ENCODE measurements around the gene PEX26. TPM values are rescaled to one million over a fixed set of nuclear protein-coding genes. Genes with fewer than 3 reads are reported as not detected.

The PEX26 gene
- polyA plus RNA-seq, 1 donor (not counting 4 experiments of a cell fraction or from before 2014, with no cell fraction given) = 23.0 TPM

GRCh38 chr22:18126606-18127005 lies 48.8 kb downstream of the PEX26 start:
- no peak overlapping the region for H3K4me3 ChIP-seq (ENCODE audit: control insufficient read depth in 2 of 3, extremely low read depth in 1 of 3, insufficient read depth in 2 of 3, low read depth in 1 of 3, low read length in 3 of 3)
- dilution Hi-C loops (cut with MboI; ENCODE audit: extremely low pct_ligation_motif_present, low sequenced_read_pairs) = no loop called here
- H3K27ac ChIP-seq (ENCODE audit: control insufficient read depth, insufficient read depth, low read length) = no peak overlapping the region
- H3K36me3 ChIP-seq (ENCODE audit: control insufficient read depth in 2 of 2, extremely low read depth in 1 of 2, insufficient read depth in 2 of 2, low read length in 2 of 2) = no peaks in the 10 kb centered on the region
- TF ChIP-seq CTCF (optimal IDR thresholded peaks at IDR 0.05 in 1 of 3, IDR thresholded peaks at IDR 0.05 in 1 of 3, conservative IDR thresholded peaks at IDR 0.05 in 1 of 3; ENCODE audit: extremely low read depth in 1 of 3, insufficient read depth in 2 of 3, low read length in 3 of 3) (no peak), EZH2 (IDR thresholded peaks at IDR 0.05; ENCODE audit: low read length) (no peak)
- no peak for DNase-seq (ENCODE audit: low read depth, low spot score)
- H3K4me2 ChIP-seq (ENCODE audit: control insufficient read depth, extremely low read depth, insufficient read depth, low read depth, low read length) = no peak overlapping the region
- H3K9ac ChIP-seq (ENCODE audit: control insufficient read depth, extremely low read depth, insufficient read depth, low read length) = no peak overlapping the region
- no peaks in the 10 kb centered on the region for H3K79me2 ChIP-seq (ENCODE audit: control insufficient read depth, insufficient read depth, low read length)
- no peaks in the 10 kb centered on the region for H3K9me3 ChIP-seq (ENCODE audit: control insufficient read depth, low read depth, low read length)
- FAIRE-seq = no peak
- no peaks in the 10 kb centered on the region for H4K20me1 ChIP-seq (ENCODE audit: control insufficient read depth, extremely low read depth, insufficient read depth, low read length)
- H3K27me3 ChIP-seq (ENCODE audit: control insufficient read depth, extremely low read depth, insufficient read depth, low read length) = no peaks in the 10 kb centered on the region
- no peaks in the 10 kb centered on the region for H3K4me1 ChIP-seq (ENCODE audit: control insufficient read depth, extremely low read depth, insufficient read depth, low read length)
- no peak overlapping the region for H2AFZ ChIP-seq (ENCODE audit: control insufficient read depth, low read length)
- no peaks in the 10 kb centered on the region for H3K9me1 ChIP-seq (ENCODE audit: control insufficient read depth, extremely low read depth, insufficient read depth, low read length)

GRCh38 chr22:18130018-18130417 lies 52.2 kb downstream of the PEX26 start:
- Histone ChIP-seq H3K27me3 (ENCODE audit: control insufficient read depth, extremely low read depth, insufficient read depth, low read length) (no peaks in the 10 kb centered on the region), H2AFZ (ENCODE audit: control insufficient read depth, low read length) (no peak overlapping the region), H3K36me3 (ENCODE audit: control insufficient read depth in 2 of 2, extremely low read depth in 1 of 2, insufficient read depth in 2 of 2, low read length in 2 of 2) (no peaks in the 10 kb centered on the region), H3K79me2 (ENCODE audit: control insufficient read depth, insufficient read depth, low read length) (no peaks in the 10 kb centered on the region), H3K4me2 (ENCODE audit: control insufficient read depth, extremely low read depth, insufficient read depth, low read depth, low read length) (no peak overlapping the region), H3K4me3 (ENCODE audit: control insufficient read depth in 2 of 3, extremely low read depth in 1 of 3, insufficient read depth in 2 of 3, low read depth in 1 of 3, low read length in 3 of 3) (no peak overlapping the region), H3K27ac (ENCODE audit: control insufficient read depth, insufficient read depth, low read length) (no peak overlapping the region), H3K9me3 (ENCODE audit: control insufficient read depth, low read depth, low read length) (no peaks in the 10 kb centered on the region), H4K20me1 (ENCODE audit: control insufficient read depth, extremely low read depth, insufficient read depth, low read length) (no peaks in the 10 kb centered on the region), H3K9ac (ENCODE audit: control insufficient read depth, extremely low read depth, insufficient read depth, low read length) (no peak overlapping the region), H3K4me1 (ENCODE audit: control insufficient read depth, extremely low read depth, insufficient read depth, low read length) (no peaks in the 10 kb centered on the region), H3K9me1 (ENCODE audit: control insufficient read depth, extremely low read depth, insufficient read depth, low read length) (no peaks in the 10 kb centered on the region)
- TF ChIP-seq CTCF (optimal IDR thresholded peaks at IDR 0.05 in 1 of 3, IDR thresholded peaks at IDR 0.05 in 1 of 3, conservative IDR thresholded peaks at IDR 0.05 in 1 of 3; ENCODE audit: extremely low read depth in 1 of 3, insufficient read depth in 2 of 3, low read length in 3 of 3) (no peak), EZH2 (IDR thresholded peaks at IDR 0.05; ENCODE audit: low read length) (no peak)
- DNase-seq (ENCODE audit: low read depth, low spot score) = no peak
- dilution Hi-C loops (cut with MboI; ENCODE audit: extremely low pct_ligation_motif_present, low sequenced_read_pairs) = no loop called here
- FAIRE-seq = no peak

All from keratinocyte (primary cell).